Cortex of kidney (tissue), 1 donor: ENCODE results near the gene YRDC.
"Not testable (repeated sequence)": the region's sequence is repeated elsewhere in the genome, so short reads cannot be mapped to it uniquely, and the experiment has no call there.

Experiments used
- DNase-seq: peaks from one replicate; lab custom pipeline; 2025; lab: John Stamatoyannopoulos, UW

YRDC gene

DNA sequence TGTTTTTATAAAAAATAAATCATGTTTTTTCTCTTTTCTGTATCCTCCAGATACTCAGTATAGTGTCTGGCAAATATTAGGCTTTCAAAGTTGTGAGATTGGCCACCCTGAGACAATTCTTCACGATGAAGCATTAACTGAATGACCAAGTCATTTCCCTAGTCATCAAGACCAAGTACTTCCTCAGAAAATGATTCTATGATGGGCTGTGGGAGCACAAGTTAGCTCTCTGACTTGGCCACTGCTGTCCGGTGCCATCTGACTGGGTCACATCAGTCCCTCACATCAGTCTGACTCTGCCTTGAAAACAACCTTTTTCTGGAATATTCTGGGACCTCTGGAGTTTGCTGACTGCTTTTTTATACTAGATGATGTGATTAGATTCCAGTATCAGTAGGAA is 13.5 kb upstream of the YRDC start:
- DNase-seq, result no peak

DNA sequence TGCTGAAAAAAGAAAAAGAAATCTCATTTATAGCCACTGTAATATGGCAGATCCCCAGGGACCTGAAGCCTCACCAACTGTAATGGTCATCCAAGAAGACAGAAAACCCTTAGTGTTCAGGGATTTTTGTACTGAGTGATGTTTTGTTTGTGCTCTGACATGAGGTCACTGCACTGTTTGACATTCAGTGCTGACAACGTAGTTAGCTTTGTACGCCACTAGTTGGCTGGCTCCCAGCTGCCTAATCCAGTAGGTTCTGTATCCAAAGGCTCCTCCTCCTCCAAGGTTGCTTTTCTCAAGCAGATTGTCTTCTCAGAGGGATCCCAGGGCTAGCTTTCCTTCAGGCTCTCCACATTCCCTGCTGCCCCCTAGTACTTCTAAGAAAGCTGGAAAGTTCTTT is 9.5 kb upstream of the YRDC start:
- no peak for DNase-seq

DNA sequence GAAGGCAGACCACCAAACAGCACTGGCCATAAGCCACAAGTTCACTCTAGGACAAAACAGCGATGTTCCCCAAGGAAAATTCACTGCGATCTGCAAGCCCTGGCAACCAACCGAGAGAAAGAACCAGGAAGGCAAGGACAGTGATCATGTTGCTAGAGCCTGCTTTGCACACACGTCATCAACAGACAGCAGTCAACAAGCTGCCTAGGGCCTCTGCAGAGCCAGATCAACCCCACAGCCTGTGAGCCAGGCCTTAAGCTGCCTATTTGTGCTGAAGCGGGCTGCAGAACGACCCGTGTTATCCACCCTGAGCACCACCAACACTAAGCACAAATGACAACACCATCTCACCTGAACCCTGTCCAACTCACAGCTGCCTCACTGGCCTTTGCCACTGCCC is 6.2 kb upstream of the YRDC start:
- no peak for DNase-seq

DNA sequence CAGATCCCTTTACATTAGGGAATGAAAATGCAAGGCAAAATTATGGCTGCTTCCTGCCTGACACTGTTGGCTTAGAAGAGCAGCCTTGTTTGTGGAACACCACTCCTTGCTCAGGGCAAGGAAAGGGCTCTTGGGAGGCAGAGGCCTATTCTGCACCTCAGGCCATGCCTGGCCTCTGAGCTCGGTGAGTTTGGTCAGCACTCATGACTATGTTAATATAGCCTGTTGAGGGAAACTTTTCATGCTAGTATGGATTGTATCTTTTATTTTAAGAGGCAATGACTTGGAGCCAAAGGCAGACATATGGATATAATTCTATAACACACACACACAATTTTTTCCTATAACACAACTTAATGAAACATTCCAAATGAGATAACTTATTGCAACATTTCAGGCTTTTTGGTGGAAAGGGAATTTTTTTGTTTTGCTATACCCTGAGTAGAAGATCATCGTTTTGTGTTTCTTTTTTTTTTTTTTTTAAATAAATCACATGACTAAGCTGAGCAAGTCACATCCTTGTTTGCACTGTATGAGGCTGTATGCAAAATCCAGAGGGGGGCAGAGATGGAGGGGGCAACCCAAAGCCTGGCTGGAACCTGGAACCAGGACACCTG is 5.6 kb upstream of the YRDC start:
- DNase-seq, result no peak

DNA sequence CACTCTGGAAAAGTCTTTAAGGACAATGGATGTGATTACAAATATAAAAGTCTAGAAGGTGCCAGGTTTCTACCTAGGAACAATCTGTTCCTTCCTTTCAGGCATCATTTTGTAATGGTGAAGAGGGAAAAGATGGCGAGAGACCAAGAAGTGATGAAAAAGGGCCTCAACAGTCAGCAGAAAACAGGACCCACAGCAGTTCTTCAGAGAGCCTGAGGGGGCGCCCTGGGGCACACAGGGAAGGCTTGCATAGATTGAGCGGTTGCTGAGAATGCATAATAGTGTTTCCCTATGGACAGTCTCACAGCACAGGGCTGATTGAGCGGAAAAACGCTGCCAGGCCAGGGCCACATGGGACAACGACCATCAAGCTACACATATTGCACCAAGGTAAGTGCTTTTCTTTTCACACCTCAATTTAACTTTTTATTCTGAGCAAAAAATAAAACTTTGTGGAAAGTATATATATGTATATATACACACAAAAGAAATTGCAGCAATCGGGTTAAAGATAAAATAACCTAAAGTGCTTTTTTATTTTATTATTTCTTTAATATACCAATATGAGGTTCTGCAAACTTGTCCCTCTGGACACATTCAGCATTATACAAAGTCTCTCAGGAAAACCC is 3.1 kb upstream of the YRDC start:
- DNase-seq, result no peak

DNA sequence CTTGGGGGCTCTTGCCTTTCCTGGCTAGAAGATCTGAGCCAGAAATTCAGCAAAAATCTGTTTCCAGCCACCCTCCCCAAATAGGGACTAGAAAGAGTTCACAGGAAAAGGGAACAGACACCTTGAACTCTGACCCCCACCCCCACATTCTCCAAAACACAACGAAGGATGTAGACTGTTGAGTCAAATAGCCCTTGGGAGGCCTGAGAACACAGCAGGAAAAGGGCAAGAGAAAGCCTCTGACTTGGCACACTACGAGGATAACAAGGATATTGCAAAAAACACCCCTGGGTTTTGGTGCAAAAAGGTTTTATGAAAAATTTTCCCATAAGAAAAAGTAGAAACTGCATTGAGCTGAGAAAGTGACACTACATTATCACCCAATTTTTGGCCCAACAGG is 1.9 kb upstream of the YRDC start:
- DNase-seq, result no peak

DNA sequence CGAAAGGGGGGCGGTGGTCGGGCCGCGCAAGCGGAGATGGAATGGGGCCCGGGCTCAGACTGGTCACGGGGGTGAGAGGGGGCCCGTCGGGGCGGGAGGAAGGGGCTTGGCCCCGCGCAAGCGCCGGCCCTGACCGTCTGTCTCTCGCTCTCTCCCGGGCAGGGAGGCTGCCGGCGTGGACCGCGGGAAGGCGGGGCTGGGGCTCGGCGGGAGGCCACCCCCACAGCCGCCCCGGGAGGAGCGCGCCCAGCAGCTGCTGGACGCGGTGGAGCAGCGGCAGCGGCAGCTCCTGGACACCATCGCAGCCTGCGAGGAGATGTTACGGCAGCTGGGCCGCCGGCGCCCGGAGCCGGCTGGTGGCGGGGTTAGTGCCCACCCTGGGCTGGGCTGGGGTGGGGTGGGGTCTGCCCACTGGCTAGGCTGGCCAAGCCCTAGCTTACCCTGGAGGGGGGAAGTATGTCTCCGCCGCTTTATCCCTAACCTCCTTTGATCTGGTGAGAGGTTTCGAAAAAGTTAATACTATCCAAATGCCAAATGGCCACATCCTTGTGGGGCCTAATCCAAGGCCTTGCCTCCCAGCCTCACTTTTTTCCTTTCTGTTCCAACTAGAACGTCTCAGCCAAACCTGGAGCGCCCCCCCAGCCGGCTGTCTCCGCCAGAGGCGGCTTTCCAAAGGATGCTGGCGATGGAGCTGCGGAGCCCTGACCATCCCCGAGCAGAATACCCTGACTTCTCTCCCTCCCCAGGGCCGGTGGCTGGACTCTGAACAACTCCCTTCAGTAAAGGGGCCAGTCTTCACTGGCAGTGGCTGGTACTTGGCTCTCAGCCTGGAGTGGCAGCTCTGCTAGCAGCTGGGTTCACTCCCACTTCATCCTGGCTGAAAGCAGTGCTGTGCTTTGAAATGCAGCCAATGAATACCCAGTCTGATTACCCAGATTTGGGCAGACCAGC is 636 bp upstream of the YRDC start:
- DNase-seq, result no peak

DNA sequence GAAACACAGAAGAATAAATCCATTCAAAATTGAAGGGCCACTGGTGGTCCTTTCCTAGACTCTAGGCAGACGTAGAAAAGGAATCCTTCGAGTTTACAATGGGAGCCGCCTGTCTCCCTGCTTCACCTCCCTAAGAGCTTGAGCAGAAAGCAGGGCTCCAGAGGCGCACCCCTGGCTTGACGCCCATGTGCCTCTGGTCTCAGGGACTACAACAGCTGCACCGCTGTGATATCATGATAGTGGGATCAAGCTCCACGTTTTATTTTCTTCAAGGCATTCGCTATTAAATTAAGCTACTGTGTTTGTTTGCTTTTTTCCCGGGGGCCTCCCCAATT is 821 bp downstream of the YRDC start:
- no peak for DNase-seq

DNA sequence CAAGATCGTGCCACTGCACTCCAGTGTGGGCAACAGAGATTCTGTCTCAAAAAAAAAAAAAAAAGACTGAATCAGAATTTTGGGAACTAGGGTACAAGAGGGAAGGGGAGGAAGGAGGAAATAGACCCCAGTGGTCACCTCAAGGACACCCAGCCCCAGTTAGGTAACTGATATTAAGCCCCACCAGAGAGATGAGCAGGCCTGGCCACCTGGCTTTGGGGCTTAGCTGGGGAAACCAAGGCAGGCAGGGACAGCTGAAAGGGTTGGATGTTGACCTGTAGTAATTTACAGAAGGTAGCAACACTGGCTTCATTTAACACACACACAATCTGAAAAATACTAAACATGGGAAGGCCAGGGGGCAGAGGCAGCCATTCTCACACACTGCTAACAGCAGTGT is 5.6 kb downstream of the YRDC start:
- no peak for DNase-seq

DNA sequence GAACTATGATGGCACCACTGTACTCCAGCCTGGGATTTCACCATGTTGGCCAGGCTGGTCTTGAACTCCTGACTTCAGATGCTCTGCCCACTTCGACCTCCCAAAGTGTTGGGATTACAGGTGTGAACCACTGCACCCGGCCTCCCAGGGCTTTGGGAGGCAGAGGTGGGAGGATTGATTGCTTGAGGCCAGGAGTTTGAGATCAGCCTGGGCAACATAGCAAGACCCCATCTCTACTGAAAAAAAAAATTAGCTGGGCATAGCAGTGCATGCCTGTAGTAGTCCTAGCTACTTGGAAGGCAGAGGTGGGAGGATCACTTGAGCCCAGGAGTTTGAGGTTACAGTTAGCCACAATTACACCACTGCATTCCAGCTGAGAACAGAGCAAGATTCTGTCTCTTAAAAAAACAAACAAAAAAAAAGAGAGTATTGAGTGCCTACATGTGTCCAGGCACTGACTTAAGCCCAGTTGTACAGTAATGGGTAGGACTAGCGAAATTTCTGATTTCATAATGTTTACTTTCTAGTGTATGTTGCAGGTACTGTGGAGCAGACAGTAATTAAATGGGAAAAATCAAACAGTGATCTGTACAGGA is 10.2 kb downstream of the YRDC start:
- DNase-seq, result no peak

DNA sequence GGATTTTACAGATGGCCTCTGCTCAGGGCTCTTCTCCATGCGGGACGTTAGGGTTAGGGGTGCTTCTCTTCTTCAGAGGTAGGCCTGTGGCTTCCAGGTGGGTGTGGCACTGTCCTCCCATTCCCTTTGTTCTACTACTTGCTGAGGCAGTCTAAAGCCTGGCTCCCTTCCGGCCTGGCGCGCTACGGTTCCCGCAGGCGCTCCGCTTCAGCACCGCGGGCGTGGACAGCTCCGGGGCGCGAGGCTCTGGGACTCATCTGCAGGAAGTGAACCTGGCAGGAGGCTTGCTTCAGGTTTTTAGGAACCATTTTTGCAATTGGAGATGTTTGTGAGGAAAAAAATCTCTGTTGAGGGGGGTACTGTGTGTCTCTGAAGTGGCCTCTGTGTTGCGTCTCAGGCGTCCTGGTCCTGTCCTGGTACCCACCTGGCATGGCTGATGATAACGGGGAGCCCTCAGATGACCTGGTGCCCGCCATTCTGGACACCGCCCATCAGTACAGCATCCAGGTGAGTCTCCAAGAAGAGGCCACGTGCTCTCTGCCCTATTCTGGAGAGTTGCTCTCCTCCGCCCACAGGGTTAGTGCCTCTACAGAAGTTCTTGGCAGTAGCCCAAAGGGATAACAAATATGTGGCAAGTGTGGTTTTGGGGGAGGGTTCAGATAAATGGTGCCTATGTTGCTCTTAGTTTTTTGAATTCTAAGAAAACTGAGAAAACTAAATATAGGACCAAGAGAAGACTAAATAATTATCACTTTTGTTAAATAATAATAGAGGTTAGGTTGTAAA is 12.5 kb downstream of the YRDC start:
- no peak for DNase-seq

DNA sequence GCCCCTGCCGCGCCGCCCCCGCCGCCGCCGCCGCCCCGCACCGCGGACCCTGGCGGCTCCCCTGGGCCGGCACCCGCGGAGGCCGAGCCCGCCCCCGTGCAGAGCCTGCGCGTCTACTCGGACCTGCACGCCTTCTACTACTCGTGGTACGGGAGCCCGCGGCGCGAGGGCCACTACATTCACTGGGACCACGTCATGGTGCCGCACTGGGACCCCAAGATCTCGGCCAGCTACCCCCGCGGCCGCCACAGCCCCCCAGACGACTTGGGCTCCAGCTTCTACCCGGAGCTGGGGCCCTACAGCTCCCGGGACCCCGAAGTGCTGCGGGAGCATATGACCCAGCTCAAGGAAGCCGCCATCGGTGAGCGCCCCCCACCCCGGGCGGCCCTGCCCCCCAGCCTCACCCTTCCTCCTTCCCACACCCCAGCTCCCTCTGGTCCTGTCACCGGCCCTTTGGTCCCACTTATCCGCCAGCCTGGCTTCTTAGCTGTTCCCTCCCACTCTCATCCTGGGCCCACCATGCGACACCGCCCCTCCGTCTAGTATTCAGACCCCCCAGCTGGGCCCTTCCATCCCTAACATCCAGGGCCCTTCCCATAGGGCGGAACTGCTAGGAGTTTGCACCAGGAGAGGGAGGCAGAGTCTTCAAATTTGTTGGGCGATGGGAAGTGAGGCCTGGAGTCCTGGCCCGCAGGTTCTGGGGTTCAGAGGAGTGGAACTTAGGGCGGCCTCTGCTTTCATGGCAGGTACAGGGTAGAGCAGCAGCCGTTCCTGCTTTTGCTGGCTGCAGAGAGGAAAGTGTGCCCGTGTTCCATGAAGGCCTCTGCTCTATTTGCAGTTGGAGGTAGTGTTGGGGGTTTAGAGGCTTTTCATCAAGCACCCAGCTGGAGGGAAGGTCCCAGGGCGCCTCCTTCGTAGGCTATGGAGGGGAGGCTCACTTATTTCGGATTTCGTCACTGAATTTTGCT is 13.4 kb downstream of the YRDC start:
- no peak for DNase-seq

DNA sequence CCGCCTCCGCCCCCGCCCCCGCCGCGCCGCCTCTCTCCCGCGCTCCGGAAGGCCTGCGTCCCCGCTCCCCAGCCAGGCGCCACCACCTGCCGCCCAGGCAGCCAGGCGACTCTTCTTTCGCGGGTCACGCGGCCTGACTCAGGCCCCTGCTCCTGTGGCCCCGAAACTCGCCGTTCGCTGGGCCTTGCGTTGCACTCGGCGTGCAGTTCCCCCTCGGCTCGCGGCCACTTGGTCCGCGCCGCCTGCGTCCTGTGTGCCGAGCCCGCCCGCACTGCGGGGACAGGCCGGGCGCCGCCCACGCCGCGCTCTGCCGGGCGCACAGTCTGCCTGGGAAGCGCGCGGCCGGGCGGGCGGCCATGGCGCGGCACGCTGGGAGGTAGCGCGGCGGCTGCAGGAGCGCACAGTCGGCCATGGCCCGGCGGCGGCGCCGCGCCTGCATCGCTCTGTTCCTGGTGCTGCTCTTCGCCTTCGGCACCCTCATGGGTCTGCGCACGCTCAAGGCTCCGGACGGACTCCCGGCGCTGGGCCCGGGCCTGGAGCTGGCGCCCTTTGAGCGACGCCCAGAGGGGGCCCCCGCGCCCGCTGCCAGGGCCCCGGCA is 14.1 kb downstream of the YRDC start, which contains the start of gene MANEAL:
Gene MANEAL (plus strand): TSS at position 75 of the 599 bp plus-strand sequence. CDS start 336 bp downstream, at position 411.
- no peak for DNase-seq

DNA sequence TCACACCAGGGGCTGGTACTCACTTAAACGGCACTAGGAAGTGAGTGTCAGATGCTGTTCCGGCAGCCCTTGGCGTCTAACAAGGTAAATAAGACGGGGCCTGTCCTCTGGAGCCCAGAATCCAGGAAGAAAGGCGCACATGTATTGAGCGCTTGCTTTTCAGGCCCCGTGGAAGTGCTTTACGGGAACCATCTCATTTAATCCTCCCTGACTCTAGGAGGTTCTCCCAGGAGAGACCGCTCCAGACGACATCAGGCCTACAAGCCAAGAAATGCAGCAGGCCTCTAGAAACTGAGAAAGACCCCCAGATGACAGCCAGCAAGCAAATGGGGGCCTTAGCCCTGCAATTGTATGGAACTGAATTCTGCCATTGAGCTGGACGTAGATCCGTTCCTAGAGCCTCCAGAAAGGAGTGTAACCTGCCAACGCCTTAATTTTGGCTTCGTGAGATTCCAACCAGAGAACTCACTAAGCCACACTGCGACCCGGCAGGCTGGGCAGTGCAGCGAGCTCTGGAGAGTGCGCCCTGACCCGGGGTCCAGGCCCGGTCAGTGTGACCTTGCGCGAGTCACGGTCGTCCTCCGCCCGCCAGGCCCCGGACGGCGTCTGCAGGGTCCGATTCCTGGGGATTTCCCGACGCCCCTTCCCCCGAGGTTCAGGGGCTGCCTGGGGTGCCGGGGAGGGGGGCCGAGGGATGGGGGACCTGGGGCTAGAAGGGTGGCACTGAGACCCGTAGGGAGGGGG is 14.9 kb downstream of the YRDC start:
- no peak for DNase-seq

DNA sequence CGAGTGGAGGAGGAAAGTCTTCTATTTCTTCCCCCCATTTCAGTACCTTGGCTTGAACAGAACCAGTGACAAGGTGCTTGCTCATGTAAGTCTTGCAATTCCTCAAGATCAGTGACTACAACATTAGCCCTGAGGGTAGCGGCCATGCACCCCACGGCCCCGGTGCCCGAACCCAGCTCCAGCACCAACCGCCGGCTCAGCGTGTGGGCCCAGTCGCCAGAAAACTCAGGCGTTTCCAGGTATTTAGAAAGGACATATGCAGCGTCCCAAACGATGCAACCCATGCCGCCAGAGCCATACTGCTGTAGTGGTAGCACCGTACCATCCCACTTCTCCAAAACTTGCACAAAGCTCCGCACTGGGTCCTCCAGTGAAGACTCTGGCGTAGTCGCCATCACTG is 25.5 kb downstream of the YRDC start:
- no peak for DNase-seq

DNA sequence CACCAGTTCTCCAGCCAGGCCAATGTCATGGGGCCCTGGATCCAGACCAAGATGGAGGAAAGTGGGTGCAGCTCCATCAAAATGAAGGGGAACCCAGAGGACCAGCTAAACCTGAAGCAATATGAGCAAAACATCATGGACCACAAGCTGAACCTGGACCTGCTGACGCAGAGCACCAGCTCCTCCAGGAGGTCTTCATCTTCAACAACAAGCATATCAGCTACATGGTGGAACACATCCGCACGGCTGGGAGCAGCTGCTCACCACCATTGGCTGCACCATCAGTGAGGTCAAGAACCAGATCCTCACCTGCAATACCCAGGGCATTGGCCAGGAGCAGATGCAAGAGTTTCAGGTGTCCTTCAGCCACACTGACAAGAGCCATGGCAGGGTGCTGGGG is 29.4 kb downstream of the YRDC start:
- no peak for DNase-seq

DNA sequence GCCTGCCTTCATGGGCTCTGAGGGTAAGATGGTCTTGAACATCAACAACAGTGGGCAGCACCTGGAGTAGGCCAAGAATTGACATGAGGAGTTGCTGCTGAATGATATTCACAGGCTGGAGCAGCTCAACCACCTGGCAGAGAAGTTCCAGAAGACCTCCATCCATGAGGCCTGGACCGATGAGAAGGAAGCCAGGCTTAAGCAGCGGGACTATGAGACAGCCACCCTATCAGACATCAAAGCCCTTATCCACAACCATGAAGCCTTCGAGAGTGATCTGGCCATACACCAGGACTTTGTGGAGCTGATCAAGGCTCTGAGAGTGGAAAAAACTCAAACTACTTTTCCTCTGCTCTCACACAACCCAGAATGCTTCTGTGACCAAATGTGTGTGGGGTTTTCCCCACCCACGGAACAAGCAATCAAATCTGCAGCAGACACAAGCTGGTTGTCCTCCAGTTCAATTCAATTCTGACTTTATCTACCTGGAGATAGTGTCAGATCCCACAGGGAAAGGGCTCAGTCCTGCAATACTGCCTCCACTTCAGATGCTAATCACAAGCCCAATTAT is 31.0 kb downstream of the YRDC start:
- no peak for DNase-seq

DNA sequence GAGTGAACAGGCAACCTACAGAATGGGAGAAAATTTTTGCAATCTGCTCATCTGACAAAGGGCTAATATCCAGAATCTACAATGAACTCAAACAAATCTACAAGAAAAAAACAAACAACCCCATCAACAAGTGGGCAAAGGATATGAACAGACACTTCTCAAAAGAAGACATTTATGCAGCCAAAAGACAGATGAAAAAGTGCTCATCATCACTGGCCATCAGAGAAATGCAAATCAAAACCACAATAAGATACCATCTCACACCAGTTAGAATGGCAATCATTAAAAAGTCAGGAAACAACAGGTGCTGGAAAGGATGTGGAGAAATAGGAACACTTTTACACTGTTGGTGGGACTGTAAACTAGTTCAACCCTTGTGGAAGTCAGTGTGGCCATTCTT is 36.6 kb downstream of the YRDC start:
- not testable (repeated sequence) for DNase-seq

DNA sequence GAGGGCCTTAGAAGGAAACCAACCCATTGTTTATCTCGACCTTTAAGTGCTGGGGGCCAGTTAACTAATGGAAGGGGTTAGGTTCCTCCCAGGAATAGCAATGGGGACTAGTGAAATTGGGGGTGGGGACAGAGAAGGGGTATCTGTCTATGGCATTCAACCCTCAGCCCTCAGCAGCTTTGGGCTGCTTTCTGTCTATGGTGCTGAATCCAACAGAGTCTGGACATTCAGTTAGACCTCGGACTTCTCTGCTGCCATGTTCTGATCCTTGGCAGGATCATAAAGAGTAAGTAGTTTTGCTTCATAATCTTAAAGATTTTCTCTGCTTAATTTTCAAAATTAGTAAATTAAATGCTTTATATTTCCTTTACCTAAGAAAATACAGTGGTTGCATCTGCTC is 40.5 kb downstream of the YRDC start:
- DNase-seq, result no peak
